Embryonic facial prominence (tissue), 1 donor: ENCODE measurements around the gene ZG16B.

Experiments
- DNase-seq: peaks from one replicate; pipeline ENCODE4 v3.0.0-alpha.2; 2016; ENCODE audit errors: extremely low spot score

Gene ZG16B

GRCh38 chr16:2806286-2806685, 23.8 kb upstream of the ZG16B start:
- DNase-seq, result no peak

- no peak for DNase-seq
These were observed 21.9 kb upstream of the ZG16B start for GRCh38 chr16:2808181-2808580.

GRCh38 chr16:2809149-2809760, 20.8 kb upstream of the ZG16B start:
- no peak for DNase-seq

- no peak for DNase-seq
These were observed 19.5 kb upstream of the ZG16B start for GRCh38 chr16:2810651-2811050.

GRCh38 chr16:2811703-2812471, 18.2 kb upstream of the ZG16B start:
- no peak for DNase-seq

- DNase-seq, result no peak
These were observed 16.3 kb upstream of the ZG16B start for GRCh38 chr16:2813771-2814221.

GRCh38 chr16:2814551-2815298, 15.4 kb upstream of the ZG16B start:
- no peak for DNase-seq

GRCh38 chr16:2815299-2815771, 14.8 kb upstream of the ZG16B start:
- no peak for DNase-seq

- DNase-seq, result no peak
These were observed 13.3 kb upstream of the ZG16B start, which contains the start of gene PRSS21 for GRCh38 chr16:2816751-2817339. PRSS21 (plus strand) TSS chr16:2817237; CDS start chr16:2817269, 32 bp downstream.

GRCh38 chr16:2817340-2818271, 12.5 kb upstream of the ZG16B start:
- no peak for DNase-seq

- DNase-seq, result no peak
These were observed 11.7 kb upstream of the ZG16B start for GRCh38 chr16:2818272-2818876.

GRCh38 chr16:2819179-2819938, 10.7 kb upstream of the ZG16B start:
- no peak for DNase-seq

GRCh38 chr16:2819939-2820835, 9.9 kb upstream of the ZG16B start:
- no peak for DNase-seq

- DNase-seq, result no peak
These were observed 9.1 kb upstream of the ZG16B start for GRCh38 chr16:2820836-2821486.

GRCh38 chr16:2821487-2822157, 8.5 kb upstream of the ZG16B start:
- DNase-seq, result no peak

GRCh38 chr16:2822158-2822495, 8.0 kb upstream of the ZG16B start:
- no peak for DNase-seq

GRCh38 chr16:2822496-2822895, 7.6 kb upstream of the ZG16B start:
- DNase-seq, result no peak

- DNase-seq, result no peak
These were observed 5.5 kb upstream of the ZG16B start for GRCh38 chr16:2824626-2825025.
